ENCODE results near the gene XYLT2. TPM values are rescaled to one million over a fixed set of nuclear protein-coding genes. Genes with fewer than 3 reads are reported as not detected.

XYLT2 gene
- total RNA-seq, 1 experiment from 2014 or later, result 11.4 TPM

- Histone ChIP-seq H3K79me2 (ENCODE audit: low read length) (no peaks in the 10 kb centered on the region), H3K27me3 (ENCODE audit: low read length) (no peaks in the 10 kb centered on the region), H2AFZ (ENCODE audit: low read length) (no peak overlapping the region), H4K20me1 (ENCODE audit: insufficient read depth, low read depth, low read length) (no peaks in the 10 kb centered on the region), H3K4me2 (ENCODE audit: low read depth, low read length, poor library complexity, severe bottlenecking) (no peak overlapping the region), H3K9me3 (ENCODE audit: low read length) (no peaks in the 10 kb centered on the region), H3K36me3 (ENCODE audit: insufficient read depth, low read length) (no peaks in the 10 kb centered on the region), H3K9ac (ENCODE audit: low read length) (no peak overlapping the region), H3K27ac (ENCODE audit: low read length) (no peak overlapping the region), H3K9me2 (replicated peaks; ENCODE audit: insufficient read depth, low read length) (no peaks in the 10 kb centered on the region), H3K4me1 (ENCODE audit: low read length) (no peaks in the 10 kb centered on the region), H3K4me3 (ENCODE audit: low read length) (no peak overlapping the region)
- DNase-seq, result no peak
Measured at GRCh38 chr17:50304781-50305404, 41.0 kb upstream of the XYLT2 start.

- Histone ChIP-seq H3K79me2 (ENCODE audit: low read length) (no peaks in the 10 kb centered on the region), H3K9ac (ENCODE audit: low read length) (no peak overlapping the region), H3K4me2 (ENCODE audit: low read depth, low read length, poor library complexity, severe bottlenecking) (no peak overlapping the region), H3K4me3 (ENCODE audit: low read length) (no peak overlapping the region), H2AFZ (ENCODE audit: low read length) (no peak overlapping the region), H3K27ac (ENCODE audit: low read length) (no peak overlapping the region), H4K20me1 (ENCODE audit: insufficient read depth, low read depth, low read length) (no peaks in the 10 kb centered on the region), H3K9me2 (replicated peaks; ENCODE audit: insufficient read depth, low read length) (no peaks in the 10 kb centered on the region), H3K27me3 (ENCODE audit: low read length) (no peaks in the 10 kb centered on the region; the same call in 1 of the 2 replicates), H3K9me3 (ENCODE audit: low read length) (no peaks in the 10 kb centered on the region), H3K36me3 (ENCODE audit: insufficient read depth, low read length) (no peaks in the 10 kb centered on the region), H3K4me1 (ENCODE audit: low read length) (peaks cover 11% of the 10 kb centered on the region)
- no peak for DNase-seq
Measured at GRCh38 chr17:50307654-50308053, 38.3 kb upstream of the XYLT2 start.

- Histone ChIP-seq H3K27me3 (ENCODE audit: low read length) (no peaks in the 10 kb centered on the region; the same call in 1 of the 2 replicates), H4K20me1 (ENCODE audit: insufficient read depth, low read depth, low read length) (no peaks in the 10 kb centered on the region), H3K9me2 (replicated peaks; ENCODE audit: insufficient read depth, low read length) (no peaks in the 10 kb centered on the region), H3K27ac (ENCODE audit: low read length) (no peak overlapping the region), H3K79me2 (ENCODE audit: low read length) (no peaks in the 10 kb centered on the region), H3K36me3 (ENCODE audit: insufficient read depth, low read length) (no peaks in the 10 kb centered on the region), H3K4me2 (ENCODE audit: low read depth, low read length, poor library complexity, severe bottlenecking) (no peak overlapping the region), H3K9me3 (ENCODE audit: low read length) (no peaks in the 10 kb centered on the region), H3K4me1 (ENCODE audit: low read length) (peaks cover 11% of the 10 kb centered on the region), H2AFZ (ENCODE audit: low read length) (no peak overlapping the region), H3K4me3 (ENCODE audit: low read length) (no peak overlapping the region), H3K9ac (ENCODE audit: low read length) (no peak overlapping the region)
- no peak for DNase-seq
Measured at GRCh38 chr17:50308666-50309065, 37.3 kb upstream of the XYLT2 start.

GRCh38 chr17:50310455-50311111 is 35.3 kb upstream of the XYLT2 start:
- no peaks in the 10 kb centered on the region for H3K9me2 ChIP-seq (replicated peaks; ENCODE audit: insufficient read depth, low read length)
- H3K27me3 ChIP-seq (ENCODE audit: low read length), result no peaks in the 10 kb centered on the region; the same call in 1 of the 2 replicates
- H3K4me2 ChIP-seq (ENCODE audit: low read depth, low read length, poor library complexity, severe bottlenecking), result no peak overlapping the region
- no peak overlapping the region for H3K27ac ChIP-seq (ENCODE audit: low read length)
- no peaks in the 10 kb centered on the region for H3K79me2 ChIP-seq (ENCODE audit: low read length)
- no peak overlapping the region for H3K9ac ChIP-seq (ENCODE audit: low read length)
- H3K9me3 ChIP-seq (ENCODE audit: low read length), result no peaks in the 10 kb centered on the region
- H3K4me1 ChIP-seq (ENCODE audit: low read length), result peaks cover 11% of the 10 kb centered on the region
- no peak overlapping the region for H3K4me3 ChIP-seq (ENCODE audit: low read length)
- H4K20me1 ChIP-seq (ENCODE audit: insufficient read depth, low read depth, low read length), result no peaks in the 10 kb centered on the region
- H2AFZ ChIP-seq (ENCODE audit: low read length), result no peak overlapping the region
- H3K36me3 ChIP-seq (ENCODE audit: insufficient read depth, low read length), result no peaks in the 10 kb centered on the region
- DNase-seq, result no peak

- no peak overlapping the region for H3K4me3 ChIP-seq (ENCODE audit: low read length)
- H3K4me1 ChIP-seq (ENCODE audit: low read length), result peaks cover 11% of the 10 kb centered on the region
- no peak overlapping the region for H2AFZ ChIP-seq (ENCODE audit: low read length)
- H3K9me2 ChIP-seq (replicated peaks; ENCODE audit: insufficient read depth, low read length), result no peaks in the 10 kb centered on the region
- H3K27ac ChIP-seq (ENCODE audit: low read length), result no peak overlapping the region
- no peaks in the 10 kb centered on the region; the same call in 1 of the 2 replicates for H3K27me3 ChIP-seq (ENCODE audit: low read length)
- H3K4me2 ChIP-seq (ENCODE audit: low read depth, low read length, poor library complexity, severe bottlenecking), result no peak overlapping the region
- no peaks in the 10 kb centered on the region for H3K9me3 ChIP-seq (ENCODE audit: low read length)
- no peaks in the 10 kb centered on the region for H3K36me3 ChIP-seq (ENCODE audit: insufficient read depth, low read length)
- no peak overlapping the region for H3K9ac ChIP-seq (ENCODE audit: low read length)
- no peaks in the 10 kb centered on the region for H3K79me2 ChIP-seq (ENCODE audit: low read length)
- DNase-seq, result peak; percentile 60
- H4K20me1 ChIP-seq (ENCODE audit: insufficient read depth, low read depth, low read length), result no peaks in the 10 kb centered on the region
Measured at GRCh38 chr17:50311112-50311460, 34.8 kb upstream of the XYLT2 start.

- H3K4me1 ChIP-seq (ENCODE audit: low read length), result peaks cover 11% of the 10 kb centered on the region
- no peaks in the 10 kb centered on the region for H3K36me3 ChIP-seq (ENCODE audit: insufficient read depth, low read length)
- no peak for DNase-seq
- no peaks in the 10 kb centered on the region; the same call in 1 of the 2 replicates for H3K27me3 ChIP-seq (ENCODE audit: low read length)
- H3K4me2 ChIP-seq (ENCODE audit: low read depth, low read length, poor library complexity, severe bottlenecking), result no peak overlapping the region
- H2AFZ ChIP-seq (ENCODE audit: low read length), result no peak overlapping the region
- no peaks in the 10 kb centered on the region for H3K79me2 ChIP-seq (ENCODE audit: low read length)
- H4K20me1 ChIP-seq (ENCODE audit: insufficient read depth, low read depth, low read length), result no peaks in the 10 kb centered on the region
- H3K9ac ChIP-seq (ENCODE audit: low read length), result no peak overlapping the region
- no peak overlapping the region for H3K4me3 ChIP-seq (ENCODE audit: low read length)
- H3K9me2 ChIP-seq (replicated peaks; ENCODE audit: insufficient read depth, low read length), result no peaks in the 10 kb centered on the region
- no peaks in the 10 kb centered on the region for H3K9me3 ChIP-seq (ENCODE audit: low read length)
- no peak overlapping the region for H3K27ac ChIP-seq (ENCODE audit: low read length)
Measured at GRCh38 chr17:50311483-50311882, 34.4 kb upstream of the XYLT2 start.

GRCh38 chr17:50312308-50312707 is 33.6 kb upstream of the XYLT2 start:
- H3K27me3 ChIP-seq (ENCODE audit: low read length), result no peaks in the 10 kb centered on the region; the same call in 1 of the 2 replicates
- H3K4me2 ChIP-seq (ENCODE audit: low read depth, low read length, poor library complexity, severe bottlenecking), result no peak overlapping the region
- no peak for DNase-seq
- no peak overlapping the region for H2AFZ ChIP-seq (ENCODE audit: low read length)
- no peaks in the 10 kb centered on the region for H3K36me3 ChIP-seq (ENCODE audit: insufficient read depth, low read length)
- no peak overlapping the region for H3K9ac ChIP-seq (ENCODE audit: low read length)
- peaks cover 11% of the 10 kb centered on the region for H3K4me1 ChIP-seq (ENCODE audit: low read length)
- H3K27ac ChIP-seq (ENCODE audit: low read length), result no peak overlapping the region
- H4K20me1 ChIP-seq (ENCODE audit: insufficient read depth, low read depth, low read length), result no peaks in the 10 kb centered on the region
- no peaks in the 10 kb centered on the region for H3K9me2 ChIP-seq (replicated peaks; ENCODE audit: insufficient read depth, low read length)
- no peaks in the 10 kb centered on the region for H3K9me3 ChIP-seq (ENCODE audit: low read length)
- no peaks in the 10 kb centered on the region for H3K79me2 ChIP-seq (ENCODE audit: low read length)
- no peak overlapping the region for H3K4me3 ChIP-seq (ENCODE audit: low read length)

- H3K4me1 ChIP-seq (ENCODE audit: low read length), result peaks cover 11% of the 10 kb centered on the region
- H3K27me3 ChIP-seq (ENCODE audit: low read length), result no peaks in the 10 kb centered on the region; the same call in 1 of the 2 replicates
- H3K79me2 ChIP-seq (ENCODE audit: low read length), result no peaks in the 10 kb centered on the region
- no peaks in the 10 kb centered on the region for H3K9me3 ChIP-seq (ENCODE audit: low read length)
- H3K36me3 ChIP-seq (ENCODE audit: insufficient read depth, low read length), result no peaks in the 10 kb centered on the region
- H4K20me1 ChIP-seq (ENCODE audit: insufficient read depth, low read depth, low read length), result no peaks in the 10 kb centered on the region
- H3K9me2 ChIP-seq (replicated peaks; ENCODE audit: insufficient read depth, low read length), result no peaks in the 10 kb centered on the region
- no peak overlapping the region for H3K27ac ChIP-seq (ENCODE audit: low read length)
- H3K9ac ChIP-seq (ENCODE audit: low read length), result no peak overlapping the region
- DNase-seq, result no peak
- H3K4me2 ChIP-seq (ENCODE audit: low read depth, low read length, poor library complexity, severe bottlenecking), result no peak overlapping the region
- no peak overlapping the region for H2AFZ ChIP-seq (ENCODE audit: low read length)
- no peak overlapping the region for H3K4me3 ChIP-seq (ENCODE audit: low read length)
Measured at GRCh38 chr17:50314456-50315011, 31.4 kb upstream of the XYLT2 start.
